HL-60 (cell line): ENCODE measurements around the gene RITA1.

Experiments
- DNase-seq, 2 experiments: peaks; one replicate each; pipeline ENCODE4 v3.0.0-alpha.2; 2010 to 2020; ENCODE audit warnings: low read depth in 1 of 2, low spot score in 1 of 2
- H3K27ac ChIP-seq: fragments of 250-450 bp; sonication (Bioruptor Pico); replicated peaks from 2 replicates; pipeline ENCODE4 v1.5.1; 2020; ENCODE audit warnings: mild to moderate bottlenecking, moderate library complexity
- H3K27me3 ChIP-seq: fragments of 250-450 bp; sonication (Bioruptor Pico); 2 replicates; pipeline ENCODE4 v1.5.1; 2021; ENCODE audit warnings: mild to moderate bottlenecking, moderate library complexity; ENCODE audit not compliant: insufficient read depth, poor library complexity, severe bottlenecking
- H3K4me3 ChIP-seq: replicated peaks from 2 replicates; pipeline ENCODE4 v1.5.1; 2011; ENCODE audit warnings: mild to moderate bottlenecking, control low read depth, low read length; ENCODE audit not compliant: insufficient read depth
- GABPA ChIP-seq: IDR thresholded peaks from 2 replicates; pipeline ENCODE4 v1.6.1; 2012; ENCODE audit warnings: low read depth
- POLR2AphosphoS5 ChIP-seq: IDR thresholded peaks from 2 replicates; pipeline ENCODE4 v1.6.1; 2012; ENCODE audit warnings: low read depth
- REST ChIP-seq: IDR thresholded peaks from 2 replicates; pipeline ENCODE4 v1.6.1; 2012; ENCODE audit warnings: low read depth; ENCODE audit not compliant: insufficient replicate concordance
- SPI1 ChIP-seq: IDR thresholded peaks from 2 replicates; pipeline ENCODE4 v1.6.1; 2012; ENCODE audit warnings: low read depth, mild to moderate bottlenecking, borderline replicate concordance
- long read RNA-seq: library from polyadenylated mRNA; unstranded; transcript quantifications from one replicate; pipeline ENCODE4 v2.0.0, GENCODE V29; 2020
- TF ChIP-seq, protein P1 (sequence below): IDR thresholded peaks from one replicate; pipeline ENCODE4 v1.5.1; 2011; ENCODE audit warnings: low read length, control low read depth, inconsistent platforms; ENCODE audit not compliant: insufficient read depth

RITA1 gene
- long read RNA-seq, transcript RITA1-202 (4 exons, 2,041 nt) = minor isoform, 16 of 379 reads
- long read RNA-seq, transcript RITA1-203 (3 exons, 1,898 nt) = minor isoform, 8 of 379 reads
- long read RNA-seq, transcript RITA1-201 (4 exons, 2,053 nt) = major isoform, 345 of 379 reads
- long read RNA-seq, partial matches to known transcripts = 7 of 379 reads
- long read RNA-seq, other reads (novel, unspliced or antisense) = 3 of 379 reads

DNA sequence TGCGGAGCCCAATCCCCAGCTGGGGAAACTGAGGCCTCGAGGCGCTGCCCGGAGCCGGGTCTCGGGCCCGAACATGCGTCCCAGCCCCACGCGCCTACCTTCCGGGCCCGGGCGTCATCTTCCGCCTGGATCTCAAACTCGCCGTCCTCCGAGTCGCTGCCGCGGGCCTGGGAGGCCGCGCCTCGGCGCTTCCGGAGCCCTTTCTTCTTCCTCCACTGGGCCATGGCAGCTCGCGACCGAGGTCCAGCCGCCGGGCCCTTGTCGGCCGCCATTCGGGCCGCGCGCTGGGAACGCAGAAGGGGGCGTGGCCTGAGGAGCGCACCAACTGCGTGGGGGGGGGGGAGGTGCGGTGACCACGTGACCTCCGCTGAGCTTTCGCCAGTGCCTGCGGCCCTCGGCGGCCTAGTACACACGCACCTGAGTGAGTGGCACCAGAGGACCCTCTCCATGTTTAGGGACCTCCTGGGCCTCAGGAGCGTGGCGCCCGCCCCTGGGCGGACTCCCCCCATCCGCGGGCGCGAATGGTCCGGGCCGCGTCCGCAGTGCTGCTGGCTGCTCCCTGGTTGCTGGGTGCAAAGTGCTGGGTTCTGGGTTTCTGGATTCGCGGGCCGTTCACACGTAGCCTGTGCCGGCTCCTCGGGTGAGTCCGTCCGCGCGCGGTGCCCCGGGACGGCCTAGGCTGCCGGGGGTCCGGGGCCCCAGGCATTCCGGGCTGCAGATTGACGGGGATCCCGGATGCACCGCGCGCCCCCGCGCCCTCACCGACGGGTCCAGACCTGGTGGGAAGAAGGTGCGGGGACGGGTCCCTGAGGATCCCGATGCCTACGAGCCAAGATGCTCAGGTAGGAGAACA is at the start of gene RITA1, which contains the start of gene DDX54:
Gene RITA1 (plus strand): TSS at position 542 of the 853 bp plus-strand sequence. CDS start 1,026 bp downstream, outside the sequence.
Gene DDX54 (minus strand): TSS at position 299 of the 853 bp plus-strand sequence. CDS start 27 bp downstream, at position 272.
- Histone ChIP-seq H3K27me3 (no peaks in the 10 kb centered on the region), H3K4me3 (peak within 1 kb of the TSS; percentile 87), H3K27ac (peak within 1 kb of the TSS; percentile 99)
- peak; percentile 74 for DNase-seq
- TF ChIP-seq POLR2AphosphoS5 (peak; percentile 79), REST (peak; percentile 72)
- TF ChIP-seq, protein P1, sequence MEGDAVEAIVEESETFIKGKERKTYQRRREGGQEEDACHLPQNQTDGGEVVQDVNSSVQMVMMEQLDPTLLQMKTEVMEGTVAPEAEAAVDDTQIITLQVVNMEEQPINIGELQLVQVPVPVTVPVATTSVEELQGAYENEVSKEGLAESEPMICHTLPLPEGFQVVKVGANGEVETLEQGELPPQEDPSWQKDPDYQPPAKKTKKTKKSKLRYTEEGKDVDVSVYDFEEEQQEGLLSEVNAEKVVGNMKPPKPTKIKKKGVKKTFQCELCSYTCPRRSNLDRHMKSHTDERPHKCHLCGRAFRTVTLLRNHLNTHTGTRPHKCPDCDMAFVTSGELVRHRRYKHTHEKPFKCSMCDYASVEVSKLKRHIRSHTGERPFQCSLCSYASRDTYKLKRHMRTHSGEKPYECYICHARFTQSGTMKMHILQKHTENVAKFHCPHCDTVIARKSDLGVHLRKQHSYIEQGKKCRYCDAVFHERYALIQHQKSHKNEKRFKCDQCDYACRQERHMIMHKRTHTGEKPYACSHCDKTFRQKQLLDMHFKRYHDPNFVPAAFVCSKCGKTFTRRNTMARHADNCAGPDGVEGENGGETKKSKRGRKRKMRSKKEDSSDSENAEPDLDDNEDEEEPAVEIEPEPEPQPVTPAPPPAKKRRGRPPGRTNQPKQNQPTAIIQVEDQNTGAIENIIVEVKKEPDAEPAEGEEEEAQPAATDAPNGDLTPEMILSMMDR = no peak

GRCh38 chr12:113136128-113136989 is 49.2 kb upstream of the RITA1 start:
- peak; percentile 32 to 86 for DNase-seq
- TF ChIP-seq GABPA = no peak
- TF ChIP-seq SPI1 = peak; percentile 23; the same call in 1 of the 2 replicates
- 0 out of 2 replicates have a peak, but pooled peaks have one; percentile 33 for TF ChIP-seq POLR2AphosphoS5
- no peaks in the 10 kb centered on the region for H3K27me3 ChIP-seq
- H3K4me3 ChIP-seq = peak overlapping the region; percentile 44
- H3K27ac ChIP-seq = peak overlapping the region; percentile 76

GRCh38 chr12:113136990-113137511 is 48.5 kb upstream of the RITA1 start:
- no peak overlapping the region; the same call in 1 of the 2 replicates for H3K27ac ChIP-seq
- no peak for TF ChIP-seq GABPA
- TF ChIP-seq POLR2AphosphoS5 = no peak
- TF ChIP-seq SPI1 = no peak
- no peak for TF ChIP-seq REST
- TF ChIP-seq, protein P1 = no peak
- no peaks in the 10 kb centered on the region for H3K27me3 ChIP-seq
- no peak for DNase-seq
- no peak overlapping the region for H3K4me3 ChIP-seq
